ENCODE results near the gene DRC1. TPM values are rescaled to one million over a fixed set of nuclear protein-coding genes. Genes with fewer than 3 reads are reported as not detected.

Gene DRC1
- total and polyA plus RNA-seq, 2 of the 13 experiments (the other 11 are each of a cell fraction or from before 2014, with no cell fraction given): 0.07 TPM; not detected in 1

GRCh38 chr2:26424221-26424620 lies 22.5 kb downstream of the DRC1 start:
- 11% methylated on average over 3 of the region's 3 CpGs for WGBS (ENCODE audit: low lambda C conversion rate)
- ATAC-seq: no peak
- intact Hi-C loops (cut with micrococcal nuclease; ENCODE audit: unreplicated experiment): no loop called here
- H3K27ac ChIP-seq (ENCODE audit: extremely low read length, insufficient read depth, low read length): no peak overlapping the region
- no peaks in the 10 kb centered on the region for H3K4me1 ChIP-seq (ENCODE audit: insufficient read depth, low read length)
- no peak for FAIRE-seq
- no peak overlapping the region for H3K9ac ChIP-seq (ENCODE audit: insufficient read depth, low read depth, low read length)
- in situ Hi-C loops (cut with HindIII; ENCODE audit: extremely low pct_ligation_motif_present, low pct_unique_long_range_greater_than_20kb): no loop called here
- H3K4me3 ChIP-seq (replicated peaks in 1 of 3; ENCODE audit: insufficient read depth in 1 of 3, low read depth in 2 of 3, low read length in 3 of 3): no peak overlapping the region
- H3K36me3 ChIP-seq (replicated peaks in 1 of 2; ENCODE audit: control insufficient read depth in 1 of 2, insufficient read depth in 2 of 2, low read length in 2 of 2): no peaks in the 10 kb centered on the region
- no peak overlapping the region for H3K4me2 ChIP-seq (ENCODE audit: low read depth, low read length)
- H3K27me3 ChIP-seq (ENCODE audit: control insufficient read depth in 1 of 2, insufficient read depth in 2 of 2, low read length in 2 of 2): peaks cover 1 to 3% of the 10 kb centered on the region in 2 experiments; a peak in 1 of 5 replicates
- ChIA-PET CTCF (ENCODE audit: low intra/inter-chr PET ratio, low total read pairs) (no interaction called here), POLR2A (interaction anchor here (1.3 kb wide), 1 partner anchor 10 kb away, joined by 3 read pairs; no protein-coding TSS in a partner anchor)
- H3K9me3 ChIP-seq (ENCODE audit: low read length): no peaks in the 10 kb centered on the region
- no TSS peak for BruUV-seq (replicated peaks)
- no peak for TF ChIP-seq ZBTB8A (CRISPR knock-in tag; IDR thresholded peaks at IDR 0.05; ENCODE audit: borderline replicate concordance, low read depth)
- no peak for TF ChIP-seq MBNL3 (CRISPR knock-in tag; conservative IDR thresholded peaks at IDR 0.05)
- no peak for TF ChIP-seq FOXP1 (IDR thresholded peaks at IDR 0.05)
- no peak for TF ChIP-seq FOXP1 (CRISPR knock-in tag; IDR thresholded peaks at IDR 0.05)
- no peak for TF ChIP-seq ZNF432 (CRISPR knock-in tag; IDR thresholded peaks at IDR 0.05; ENCODE audit: borderline replicate concordance)
- TF ChIP-seq ZSCAN25 (CRISPR knock-in tag; IDR thresholded peaks at IDR 0.05): no peak
- no peak for TF ChIP-seq YEATS4 (CRISPR knock-in tag; IDR thresholded peaks at IDR 0.05; ENCODE audit: borderline replicate concordance)
- no peak for TF ChIP-seq SIN3A (IDR thresholded peaks at IDR 0.05; ENCODE audit: borderline replicate concordance, low read depth, low read length)
- TF ChIP-seq POLR2G (IDR thresholded peaks at IDR 0.05; ENCODE audit: low read depth, low read length): no peak
- TF ChIP-seq RARG (CRISPR knock-in tag; IDR thresholded peaks at IDR 0.05; ENCODE audit: low read depth): no peak
- no peak for TF ChIP-seq ZNF710 (CRISPR knock-in tag; IDR thresholded peaks at IDR 0.05; ENCODE audit: borderline replicate concordance)
- TF ChIP-seq ZFP41 (CRISPR knock-in tag; IDR thresholded peaks at IDR 0.05; ENCODE audit: borderline replicate concordance): no peak
- no peak for TF ChIP-seq CEBPG (CRISPR knock-in tag; IDR thresholded peaks at IDR 0.05)
- no peak for TF ChIP-seq PLSCR1 (CRISPR knock-in tag; IDR thresholded peaks at IDR 0.05; ENCODE audit: borderline replicate concordance)
- no peaks in the 10 kb centered on the region for H4K20me1 ChIP-seq (ENCODE audit: insufficient read depth, low read length)
- H2AFZ ChIP-seq (ENCODE audit: low read length): no peak overlapping the region
- H3K79me2 ChIP-seq (ENCODE audit: insufficient read depth, low read length): no peaks in the 10 kb centered on the region
- DNase-seq (ENCODE audit: low spot score): no peak
